Stimulated activated CD4-positive, alpha-beta T cell treated with anti-CD3 and anti-CD28 coated beads, Interleukin-15, amount 100 ng/mL, for 1 hour (primary cell): ENCODE measurements around the gene GTF2A2.

Source experiments
- DNase-seq, 2 donors: peaks; one replicate each; pipeline ENCODE4 v3.0.0-alpha.2; 2020; ENCODE audit warnings: low read depth in 1 of 2, low spot score in 1 of 2

The GTF2A2 gene

GRCh38 chr15:59609730-59610712, 47.3 kb downstream of the GTF2A2 start:
- no peak for DNase-seq

- no peak for DNase-seq
Measured at GRCh38 chr15:59605994-59606393, 51.3 kb downstream of the GTF2A2 start.

- DNase-seq, result no peak
Measured at GRCh38 chr15:59598461-59598860, 58.9 kb downstream of the GTF2A2 start.

- no peak for DNase-seq
Measured at GRCh38 chr15:59596640-59597039, 60.7 kb downstream of the GTF2A2 start.

- DNase-seq, result no peak
Measured at GRCh38 chr15:59595434-59595915, 61.8 kb downstream of the GTF2A2 start.

GRCh38 chr15:59594991-59595390, 62.3 kb downstream of the GTF2A2 start:
- DNase-seq, result no peak

- DNase-seq, result no peak
Measured at GRCh38 chr15:59594493-59594942, 62.8 kb downstream of the GTF2A2 start.

- DNase-seq, result no peak
Measured at GRCh38 chr15:59591356-59591755, 66.0 kb downstream of the GTF2A2 start.

- DNase-seq, result no peak
Measured at GRCh38 chr15:59590027-59590426, 67.3 kb downstream of the GTF2A2 start.
